Effector memory CD8-positive, alpha-beta T cell (primary cell): Measurements from ENCODE around the gene MDK.
"Not testable (repeated sequence)": the region's sequence is repeated elsewhere in the genome, so short reads cannot be mapped to it uniquely, and the experiment has no call there.

Experiments used
- ATAC-seq: fragments of 150-1000 bp; cut with Tn5 transposase; replicated peaks from 2 replicates; pipeline ENCODE4 v1.10.0; 2021; ENCODE audit warnings: mild to moderate bottlenecking, moderate library complexity
- DNase-seq, 3 experiments: peaks; one replicate each; pipeline ENCODE4 v3.0.0; 2021
- H3K27ac Mint-ChIP-seq, 2 donors: one replicate each; pipeline ENCODE4 v1.8.0; 2022; ENCODE audit warnings: mild to moderate bottlenecking in 2 of 2, mixed read lengths in 2 of 2, moderate library complexity in 2 of 2
- H3K27me3 Mint-ChIP-seq, 2 donors: one replicate each; pipeline ENCODE4 v1.8.0; 2022; ENCODE audit warnings: mixed read lengths in 2 of 2
- H3K36me3 Mint-ChIP-seq: one replicate; pipeline ENCODE4 v1.8.0; 2022; ENCODE audit warnings: mild to moderate bottlenecking, moderate library complexity, mixed read lengths; ENCODE audit not compliant: insufficient read depth
- H3K4me1 Mint-ChIP-seq, 2 donors: one replicate each; pipeline ENCODE4 v1.8.0; 2022; ENCODE audit warnings: low read depth in 2 of 2, mixed read lengths in 2 of 2
- H3K4me3 Mint-ChIP-seq, 2 donors: one replicate each; pipeline ENCODE4 v1.8.0; 2022; ENCODE audit warnings: mild to moderate bottlenecking in 2 of 2, mixed read lengths in 2 of 2, moderate library complexity in 2 of 2
- H3K9me3 Mint-ChIP-seq, 2 donors: one replicate each; pipeline ENCODE4 v1.8.0; 2022; ENCODE audit warnings: mixed read lengths in 2 of 2

MDK gene

GRCh38 chr11:46376258-46377050 lies 5.0 kb upstream of the MDK start:
- H3K4me3 Mint-ChIP-seq = no peak overlapping the region

GRCh38 chr11:46377290-46377689 lies 4.2 kb upstream of the MDK start:
- no peaks in the 10 kb centered on the region for H3K9me3 Mint-ChIP-seq
- peaks cover 5 to 6% of the 10 kb centered on the region in 2 donors for H3K27me3 Mint-ChIP-seq
- peaks cover 8 to 16% of the 10 kb centered on the region in 2 donors for H3K4me1 Mint-ChIP-seq
- ATAC-seq = no peak
- H3K36me3 Mint-ChIP-seq = peaks cover 64% of the 10 kb centered on the region
- H3K4me3 Mint-ChIP-seq = no peak overlapping the region
- peak overlapping the region in 1 of 2 donors; percentile 57 for H3K27ac Mint-ChIP-seq
- no peak for DNase-seq

More at GRCh38 chr11:46376258-46377050, 5.0 kb upstream of the MDK start:
- ATAC-seq (no peak), DNase-seq (no peak)
- Mint-ChIP-seq H3K4me1 (peaks cover 4 to 12% of the 10 kb centered on the region in 2 donors), H3K9me3 (no peaks in the 10 kb centered on the region), H3K27ac (peak overlapping the region; percentile 46 to 49), H3K27me3 (no peaks in the 10 kb centered on the region), H3K36me3 (peaks cover 69% of the 10 kb centered on the region)

GRCh38 chr11:46377831-46378230 lies 3.6 kb upstream of the MDK start:
- H3K4me1 Mint-ChIP-seq = peaks cover 8 to 16% of the 10 kb centered on the region in 2 donors

GRCh38 chr11:46378296-46378695 lies 3.2 kb upstream of the MDK start:
- DNase-seq (no peak), ATAC-seq (no peak)
- Mint-ChIP-seq H3K4me3 (no peak overlapping the region), H3K36me3 (peaks cover 56% of the 10 kb centered on the region), H3K4me1 (peaks cover 8 to 16% of the 10 kb centered on the region in 2 donors), H3K27ac (peak overlapping the region; percentile 13 to 57), H3K9me3 (no peaks in the 10 kb centered on the region), H3K27me3 (peaks cover 5 to 13% of the 10 kb centered on the region in 2 donors)

More at GRCh38 chr11:46377831-46378230, 3.6 kb upstream of the MDK start:
- DNase-seq (no peak), ATAC-seq (no peak)
- peaks cover 58% of the 10 kb centered on the region for H3K36me3 Mint-ChIP-seq
- peak overlapping the region in 1 of 2 donors; percentile 57 for H3K27ac Mint-ChIP-seq
- no peak overlapping the region for H3K4me3 Mint-ChIP-seq
- H3K9me3 Mint-ChIP-seq = no peaks in the 10 kb centered on the region
- peaks cover 5 to 10% of the 10 kb centered on the region in 2 donors for H3K27me3 Mint-ChIP-seq

- Mint-ChIP-seq H3K4me3 (peak overlapping the region; percentile 3 to 56), H3K9me3 (no peaks in the 10 kb centered on the region), H3K27ac (peak overlapping the region; percentile 13 to 78), H3K4me1 (peaks cover 8 to 16% of the 10 kb centered on the region in 2 donors), H3K36me3 (peaks cover 56% of the 10 kb centered on the region), H3K27me3 (peaks cover 5 to 19% of the 10 kb centered on the region in 2 donors)
- DNase-seq = no peak
- peak; percentile 7 for ATAC-seq
Measured at GRCh38 chr11:46378811-46379481, 2.5 kb upstream of the MDK start.

- peaks cover 51% of the 10 kb centered on the region for H3K36me3 Mint-ChIP-seq
- H3K27ac Mint-ChIP-seq = peak overlapping the region; percentile 35 to 89
- peak overlapping the region; percentile 74 to 82 for H3K4me3 Mint-ChIP-seq
Measured at GRCh38 chr11:46379482-46380293, 1.8 kb upstream of the MDK start.

GRCh38 chr11:46380340-46381047 lies 975 bp upstream of the MDK start:
- no peaks in the 10 kb centered on the region for H3K9me3 Mint-ChIP-seq
- ATAC-seq = peak; percentile 52
- H3K27ac Mint-ChIP-seq = peak overlapping the region; percentile 35 to 89
- peak overlapping the region; percentile 74 to 82 for H3K4me3 Mint-ChIP-seq
- H3K27me3 Mint-ChIP-seq = peaks cover 10 to 35% of the 10 kb centered on the region in 2 donors
- no peak for DNase-seq
- peaks cover 46% of the 10 kb centered on the region for H3K36me3 Mint-ChIP-seq
- peaks cover 8 to 14% of the 10 kb centered on the region in 2 donors for H3K4me1 Mint-ChIP-seq

More at GRCh38 chr11:46379482-46380293, 1.8 kb upstream of the MDK start:
- ATAC-seq, DNase-seq, H3K9me3 Mint-ChIP-seq: not testable (repeated sequence)
- peaks cover 8 to 16% of the 10 kb centered on the region in 2 donors for H3K4me1 Mint-ChIP-seq
- H3K27me3 Mint-ChIP-seq = peaks cover 5 to 27% of the 10 kb centered on the region in 2 donors

GRCh38 chr11:46381819-46382645 lies 563 bp downstream of the MDK start:
- peak overlapping the region in 1 of 2 donors; percentile 13 for H3K27ac Mint-ChIP-seq
- no peaks in the 10 kb centered on the region for H3K9me3 Mint-ChIP-seq
- ATAC-seq = peak; percentile 16

GRCh38 chr11:46382646-46383403 lies 1.4 kb downstream of the MDK start:
- peaks cover 33 to 58% of the 10 kb centered on the region in 2 donors for H3K27me3 Mint-ChIP-seq
- no peak overlapping the region for H3K27ac Mint-ChIP-seq
- peak overlapping the region in 1 of 2 donors; percentile 36 for H3K4me3 Mint-ChIP-seq
- H3K4me1 Mint-ChIP-seq = peaks cover 9 to 11% of the 10 kb centered on the region in 2 donors
- no peak for DNase-seq
- peaks cover 24% of the 10 kb centered on the region for H3K36me3 Mint-ChIP-seq
- no peak for ATAC-seq
- H3K9me3 Mint-ChIP-seq = no peaks in the 10 kb centered on the region

More at GRCh38 chr11:46381819-46382645, 563 bp downstream of the MDK start:
- DNase-seq = no peak
- Mint-ChIP-seq H3K27me3 (peaks cover 25 to 50% of the 10 kb centered on the region in 2 donors), H3K36me3 (peaks cover 32% of the 10 kb centered on the region), H3K4me3 (peak overlapping the region; percentile 74 to 82), H3K4me1 (peaks cover 8 to 15% of the 10 kb centered on the region in 2 donors)

GRCh38 chr11:46383404-46383758 lies 1.9 kb downstream of the MDK start:
- Mint-ChIP-seq H3K36me3 (peaks cover 19% of the 10 kb centered on the region), H3K9me3 (no peaks in the 10 kb centered on the region), H3K4me1 (peaks cover 14% of the 10 kb centered on the region in 2 donors), H3K27ac (no peak overlapping the region), H3K4me3 (peak overlapping the region; percentile 36 to 37), H3K27me3 (peaks cover 38 to 64% of the 10 kb centered on the region in 2 donors)
- DNase-seq (no peak), ATAC-seq (no peak)

- peak overlapping the region; percentile 15 to 36 for H3K4me3 Mint-ChIP-seq
- no peak overlapping the region for H3K27ac Mint-ChIP-seq
- H3K27me3 Mint-ChIP-seq = peaks cover 46 to 71% of the 10 kb centered on the region in 2 donors
- ATAC-seq (no peak), DNase-seq (no peak)
- peaks cover 18% of the 10 kb centered on the region for H3K36me3 Mint-ChIP-seq
- H3K9me3 Mint-ChIP-seq = no peaks in the 10 kb centered on the region
- peaks cover 14 to 16% of the 10 kb centered on the region in 2 donors for H3K4me1 Mint-ChIP-seq
Measured at GRCh38 chr11:46383974-46384701, 2.7 kb downstream of the MDK start.
